HG03520 (cell line): Measurements from ENCODE around the gene SPRED3.
"Not testable (repeated sequence)": the region's sequence is repeated elsewhere in the genome, so short reads cannot be mapped to it uniquely, and the experiment has no call there.

Experiments
- ATAC-seq: cut with Tn5 transposase; IDR thresholded peaks from one replicate; pipeline ENCODE4 v1.9.1; 2021; ENCODE audit warnings: mild to moderate bottlenecking, moderate library complexity; ENCODE audit not compliant: unreplicated experiment

Gene SPRED3

DNA sequence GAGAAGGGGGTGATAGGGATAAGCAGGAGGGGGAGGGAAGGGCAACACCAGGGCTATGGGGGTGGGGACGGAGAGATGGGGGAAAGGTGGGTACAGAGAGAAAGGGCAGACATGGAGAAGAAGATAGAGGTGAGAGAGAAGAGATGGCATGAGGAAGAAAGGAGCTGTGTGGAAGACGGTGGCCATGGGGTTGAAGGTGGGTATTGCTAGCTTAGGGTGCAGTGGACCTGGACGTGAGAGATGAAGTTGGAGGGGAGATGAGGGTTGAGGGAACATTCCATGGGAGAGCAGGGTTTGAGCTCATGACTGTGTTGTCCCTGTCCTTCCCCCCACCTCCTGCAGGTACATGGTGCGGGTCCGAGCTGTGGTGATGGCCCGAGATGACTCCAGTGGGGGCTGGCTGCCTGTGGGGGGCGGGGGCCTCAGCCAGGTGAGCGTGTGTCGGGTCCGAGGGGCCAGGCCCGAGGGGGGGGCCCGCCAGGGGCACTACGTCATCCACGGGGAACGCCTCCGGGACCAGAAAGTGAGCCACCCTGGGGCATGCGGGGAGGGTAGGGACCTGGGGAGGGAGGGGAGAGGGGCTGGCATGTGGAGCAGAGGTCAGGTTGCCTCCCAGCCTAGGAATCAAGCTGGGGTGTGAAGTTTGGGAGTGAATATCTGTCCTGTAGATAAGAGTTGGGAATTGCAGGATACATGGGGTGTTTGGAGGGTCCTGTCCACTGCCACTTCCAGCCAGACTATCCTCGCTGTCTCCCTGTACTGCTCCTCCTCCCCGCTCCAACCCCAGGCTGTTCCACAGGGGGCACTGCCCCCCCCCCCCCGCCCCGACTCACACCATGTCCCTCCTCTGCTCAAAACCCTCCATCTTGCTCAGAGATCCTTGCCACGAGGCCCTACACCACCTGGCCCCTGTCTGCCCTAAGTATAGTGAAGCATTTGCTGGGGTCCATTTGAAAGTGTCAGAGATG lies 1.7 kb downstream of the SPRED3 start:
- no peak for ATAC-seq

DNA sequence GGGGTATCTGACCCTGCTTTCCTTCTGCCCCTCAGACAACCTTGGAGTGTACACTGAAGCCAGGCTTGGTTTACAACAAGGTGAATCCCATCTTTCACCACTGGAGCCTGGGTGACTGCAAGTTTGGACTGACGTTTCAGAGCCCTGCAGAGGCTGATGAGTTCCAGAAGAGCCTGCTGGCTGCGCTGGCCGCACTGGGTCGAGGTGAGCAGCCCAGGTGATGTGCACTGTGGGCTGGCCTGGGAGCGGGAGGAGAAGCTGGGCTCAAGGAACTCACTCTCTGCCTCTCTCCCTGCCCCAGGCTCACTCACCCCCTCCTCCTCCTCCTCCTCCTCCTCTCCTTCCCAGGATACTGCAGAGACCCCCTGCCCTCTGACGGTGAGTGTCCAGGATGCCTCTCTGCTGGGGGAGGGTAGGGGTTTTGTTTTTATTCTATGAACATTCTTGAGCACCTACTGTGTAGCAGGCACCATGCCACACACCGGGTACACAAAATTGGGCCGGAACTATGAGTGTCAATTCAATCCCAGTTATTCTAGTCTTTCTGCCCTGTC lies 3.5 kb downstream of the SPRED3 start:
- ATAC-seq, result no peak

DNA sequence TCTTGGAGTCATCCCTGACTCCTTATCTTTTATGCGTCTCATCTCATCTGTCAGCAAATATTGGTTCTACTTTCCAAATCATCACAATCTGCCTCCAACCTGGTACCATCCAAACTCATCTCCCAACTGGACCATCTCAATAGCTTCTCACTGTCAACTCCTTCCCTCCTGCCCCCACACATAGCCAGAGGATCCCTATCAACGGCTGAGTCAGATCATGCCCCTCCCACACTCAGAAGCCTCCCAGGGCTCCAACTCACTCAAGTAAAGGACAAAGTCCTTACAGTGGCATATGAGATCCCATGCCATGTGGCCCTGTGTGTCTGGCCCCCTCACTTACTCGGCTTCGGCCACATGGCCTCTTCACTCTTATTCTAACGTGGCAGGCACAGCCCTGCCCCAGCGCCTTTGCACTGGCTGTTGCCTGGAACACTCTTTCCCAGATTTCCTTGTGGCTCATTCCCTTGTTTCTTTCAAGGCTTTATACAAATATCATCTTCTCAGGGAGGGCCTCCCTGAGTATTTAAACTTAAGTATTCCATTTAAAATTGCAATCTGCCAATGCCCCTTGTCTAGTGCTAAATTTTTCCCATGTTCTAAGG lies 4.3 kb downstream of the SPRED3 start:
- no peak for ATAC-seq

DNA sequence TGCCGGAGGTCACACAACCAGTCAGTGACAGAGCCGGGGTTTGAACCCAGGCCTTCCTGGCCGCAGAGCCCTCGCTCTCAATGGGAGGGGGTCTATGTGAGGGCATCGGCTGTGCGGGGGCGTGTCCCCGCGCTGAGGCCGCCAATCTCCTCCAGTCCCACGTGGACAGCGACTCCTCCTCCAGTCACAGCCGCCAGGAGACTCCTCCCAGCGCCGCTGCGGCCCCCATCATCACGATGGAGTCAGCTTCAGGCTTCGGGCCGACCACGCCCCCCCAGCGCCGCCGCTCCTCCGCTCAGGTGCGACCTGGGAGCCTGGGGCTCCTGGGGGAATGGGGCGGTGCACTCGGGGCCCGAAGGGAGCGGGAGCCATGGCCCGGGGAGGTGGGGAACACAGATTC lies 6.0 kb downstream of the SPRED3 start:
- ATAC-seq, result no peak

DNA sequence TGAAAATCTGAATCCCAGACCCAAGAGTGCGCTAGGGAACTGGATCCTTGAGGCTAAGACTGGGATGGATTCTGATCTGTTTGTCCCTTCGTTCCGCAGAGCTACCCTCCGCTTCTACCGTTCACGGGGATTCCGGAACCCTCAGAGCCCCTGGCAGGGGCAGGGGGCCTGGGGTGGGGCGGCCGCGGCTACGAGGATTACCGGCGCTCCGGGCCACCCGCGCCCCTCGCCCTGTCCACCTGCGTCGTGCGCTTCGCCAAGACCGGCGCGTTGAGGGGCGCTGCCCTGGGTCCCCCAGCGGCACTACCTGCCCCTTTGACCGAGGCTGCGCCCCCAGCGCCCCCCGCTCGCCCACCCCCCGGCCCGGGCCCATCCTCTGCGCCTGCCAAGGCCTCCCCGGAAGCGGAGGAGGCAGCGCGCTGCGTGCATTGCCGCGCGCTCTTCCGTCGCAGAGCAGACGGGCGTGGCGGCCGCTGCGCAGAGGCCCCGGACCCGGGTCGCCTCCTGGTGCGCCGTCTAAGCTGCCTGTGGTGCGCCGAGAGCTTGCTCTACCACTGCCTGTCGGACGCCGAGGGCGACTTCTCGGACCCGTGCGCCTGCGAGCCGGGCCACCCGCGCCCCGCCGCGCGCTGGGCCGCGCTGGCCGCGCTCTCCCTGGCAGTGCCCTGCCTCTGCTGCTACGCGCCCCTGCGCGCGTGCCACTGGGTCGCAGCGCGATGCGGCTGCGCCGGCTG lies 7.1 kb downstream of the SPRED3 start:
- no peak for ATAC-seq

DNA sequence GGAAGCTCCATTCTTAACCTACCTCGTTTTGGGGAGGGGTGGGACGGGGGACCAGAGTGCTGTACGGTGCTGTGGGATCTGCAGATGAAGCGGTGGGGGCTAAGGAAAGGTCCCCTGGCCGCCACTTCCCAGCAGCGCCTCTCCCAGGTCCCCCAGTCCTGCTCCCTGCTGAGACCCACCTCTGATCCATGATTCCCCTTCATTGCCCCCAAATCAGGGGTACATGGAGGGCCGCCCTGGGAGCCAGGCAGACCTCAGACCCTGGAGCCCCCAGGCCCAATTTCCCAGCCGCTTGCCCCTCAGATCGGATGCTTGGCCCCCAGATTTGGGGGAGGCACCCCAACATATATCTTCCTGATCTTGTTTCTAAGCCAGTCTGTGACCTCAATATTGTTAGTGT lies 10.6 kb downstream of the SPRED3 start:
- ATAC-seq, result no peak

DNA sequence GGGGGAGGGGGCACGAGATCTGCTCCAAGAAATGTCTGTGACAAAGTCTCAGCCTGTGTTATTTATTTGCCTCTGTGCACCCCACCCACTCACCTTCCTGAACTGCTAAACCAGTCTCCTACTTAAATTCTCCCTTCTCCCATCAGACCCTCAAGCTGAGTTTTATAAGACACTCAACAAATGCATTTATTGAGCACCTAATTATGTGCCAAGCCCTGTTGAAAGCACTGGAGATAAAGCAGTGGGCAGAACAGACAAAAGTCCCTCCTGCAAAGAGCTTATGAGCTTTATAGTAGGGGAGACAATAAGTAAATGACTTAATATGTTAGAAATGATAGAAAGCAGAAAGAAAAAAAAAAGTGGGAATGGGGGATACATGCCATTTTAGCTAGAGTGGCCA lies 11.0 kb downstream of the SPRED3 start:
- ATAC-seq, result no peak

DNA sequence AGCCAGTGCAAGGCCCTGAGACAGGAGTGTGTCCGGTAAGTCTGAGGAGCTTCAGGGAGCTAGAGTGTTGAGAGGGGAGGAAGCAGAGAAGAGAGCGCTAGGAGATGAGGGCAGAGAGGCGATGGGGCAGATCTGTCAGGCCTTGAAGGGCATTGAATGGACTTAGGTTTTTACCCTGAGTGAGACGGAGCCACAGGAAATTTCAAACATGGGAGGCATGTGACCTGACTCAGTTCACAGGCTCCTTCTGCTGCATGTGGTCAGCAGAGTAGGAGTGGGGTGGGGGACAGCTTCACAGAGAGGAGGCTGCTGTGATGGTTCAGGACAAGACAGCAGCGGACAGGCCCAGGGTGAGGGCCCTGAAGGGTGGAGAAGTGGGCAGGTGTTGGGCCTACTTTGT lies 11.9 kb downstream of the SPRED3 start:
- no peak for ATAC-seq

DNA sequence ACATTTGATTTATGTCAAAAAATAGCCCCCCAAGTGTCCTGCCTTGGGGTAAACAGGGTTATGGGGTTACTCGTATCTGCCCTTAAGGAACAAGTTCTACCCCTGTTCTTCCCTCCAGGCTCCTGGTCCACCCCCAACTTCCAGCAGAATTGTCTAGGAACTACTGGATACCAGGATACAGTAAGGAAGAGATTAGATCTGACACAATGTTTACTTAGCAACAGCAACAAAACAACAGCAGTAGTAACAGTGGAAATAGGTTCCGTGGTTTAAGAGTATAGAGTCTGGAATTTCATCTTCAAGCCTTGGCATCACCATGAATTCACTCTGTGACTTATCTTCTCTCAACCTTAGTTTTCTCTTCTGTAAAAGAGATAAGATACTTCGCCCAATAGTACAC lies 12.7 kb downstream of the SPRED3 start:
- ATAC-seq, result no peak

DNA sequence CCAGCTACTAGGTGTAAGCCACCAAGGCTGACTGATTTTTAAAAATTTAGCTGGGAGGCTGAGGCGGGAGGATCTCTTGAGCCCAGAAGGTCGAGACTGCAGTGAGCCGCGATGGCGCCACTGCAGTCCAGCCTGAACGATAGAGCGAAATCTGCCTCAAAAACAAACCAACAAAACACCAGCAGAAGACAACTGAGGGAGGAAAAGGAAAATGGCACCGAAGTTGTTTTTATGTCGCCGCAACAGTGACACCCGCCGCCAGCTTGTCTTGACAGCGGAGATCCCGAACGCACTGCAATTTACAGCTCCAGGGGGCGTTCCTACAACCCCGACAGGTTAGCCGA lies 14.1 kb downstream of the SPRED3 start:
- no peak for ATAC-seq

DNA sequence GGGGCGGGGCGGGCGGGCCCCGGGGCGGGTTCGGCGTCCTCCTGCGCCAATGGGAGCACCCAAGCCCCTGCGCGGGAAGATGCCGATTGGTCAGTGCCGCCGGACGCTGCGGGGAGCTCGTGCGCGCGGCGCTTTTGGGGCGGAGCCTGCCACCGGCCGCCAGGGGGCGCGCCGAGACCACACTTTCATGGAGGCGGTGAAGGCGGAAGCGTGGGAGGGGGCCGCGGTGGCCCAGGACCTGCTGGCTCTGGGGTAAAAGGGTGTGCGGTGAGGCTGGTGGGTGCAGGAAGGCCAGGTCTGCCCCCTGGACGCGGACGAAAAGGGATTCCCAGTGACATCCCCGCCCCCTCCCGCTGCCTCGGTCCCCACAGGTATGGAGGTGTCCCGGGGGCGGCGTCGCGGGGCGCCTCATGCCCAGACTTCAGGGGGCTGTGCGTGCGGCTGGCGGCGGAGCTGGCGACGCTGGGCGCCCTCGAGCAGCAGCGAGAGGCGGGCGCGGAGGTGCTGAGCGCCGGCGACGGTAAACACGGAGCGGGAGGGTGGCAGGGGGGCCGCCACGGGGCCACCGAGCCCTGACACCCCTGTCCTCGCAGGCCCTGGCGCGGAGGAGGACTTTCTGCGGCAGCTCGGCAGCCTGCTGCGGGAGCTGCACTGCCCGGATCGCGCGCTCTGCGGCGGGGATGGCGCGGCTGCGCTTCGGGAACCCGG lies 14.6 kb downstream of the SPRED3 start, which contains the start of gene FAM98C:
FAM98C (plus strand) TSS at position 127 of the 708 bp plus-strand sequence; CDS start at position 188, 61 bp downstream.
- peak; percentile 84 for ATAC-seq

DNA sequence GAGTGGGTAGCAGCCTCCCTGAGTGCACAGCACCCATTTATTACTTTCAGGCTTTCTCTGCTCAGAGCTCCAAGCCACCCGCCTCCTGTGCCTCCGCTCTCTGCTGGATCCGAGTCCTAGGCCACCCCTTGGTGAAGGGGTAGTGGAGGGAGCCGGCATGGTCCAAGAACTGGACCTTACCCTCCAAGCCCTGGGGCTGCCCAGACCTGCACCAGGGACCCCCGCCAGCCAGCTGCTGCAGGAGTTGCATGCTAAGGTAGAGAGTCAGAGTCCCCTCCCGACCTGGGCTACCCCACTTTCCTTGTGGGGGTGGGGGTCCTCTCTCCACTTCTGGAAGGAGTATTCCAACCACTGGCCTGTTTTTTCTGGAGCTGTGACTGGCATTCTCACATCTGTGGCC lies 16.4 kb downstream of the SPRED3 start:
- no peak for ATAC-seq

DNA sequence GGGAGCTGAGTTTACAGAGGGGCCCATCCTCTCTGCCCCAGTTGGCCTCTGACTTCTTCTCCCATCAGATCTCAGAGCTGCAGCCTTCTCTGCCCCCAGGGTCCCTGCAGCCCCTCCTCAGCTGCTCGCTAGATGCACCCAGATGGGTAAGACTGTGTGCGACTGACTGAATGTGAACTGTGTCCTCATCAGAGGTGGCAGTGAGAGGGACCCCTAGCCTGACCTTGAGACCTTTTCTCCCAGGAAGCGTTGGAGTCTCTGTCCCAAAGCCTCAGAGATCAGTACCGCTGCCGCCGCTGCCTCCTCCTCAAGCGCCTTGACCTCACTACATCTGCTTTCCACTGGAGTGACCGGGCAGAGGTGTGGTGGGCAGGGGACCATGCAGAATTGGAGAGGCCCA lies 16.8 kb downstream of the SPRED3 start:
- ATAC-seq, result no peak

DNA sequence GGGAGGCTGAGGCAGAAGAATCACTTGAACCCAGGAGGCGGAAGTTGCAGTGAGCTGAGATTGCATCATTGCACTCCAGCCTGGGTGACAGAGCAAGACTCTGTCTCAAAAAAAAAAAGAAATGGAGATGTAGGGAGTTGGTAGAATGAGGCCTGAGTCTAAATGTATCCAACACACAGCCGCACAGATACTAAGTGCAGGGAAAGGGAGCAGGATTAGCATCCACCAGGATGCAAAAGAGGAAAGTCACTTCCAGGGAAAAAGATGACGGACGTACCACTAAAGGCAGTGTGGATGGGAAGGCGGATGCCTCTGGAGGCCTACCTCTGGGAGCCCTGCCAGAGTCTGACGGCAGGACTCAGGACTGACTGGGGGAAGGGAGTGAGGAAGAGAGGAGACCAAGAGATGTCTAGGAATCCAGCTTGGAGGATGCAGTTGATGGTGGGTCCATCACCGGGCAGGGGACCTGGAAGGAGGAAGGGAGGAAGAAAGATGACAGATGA lies 21.2 kb downstream of the SPRED3 start:
- ATAC-seq, result no peak

DNA sequence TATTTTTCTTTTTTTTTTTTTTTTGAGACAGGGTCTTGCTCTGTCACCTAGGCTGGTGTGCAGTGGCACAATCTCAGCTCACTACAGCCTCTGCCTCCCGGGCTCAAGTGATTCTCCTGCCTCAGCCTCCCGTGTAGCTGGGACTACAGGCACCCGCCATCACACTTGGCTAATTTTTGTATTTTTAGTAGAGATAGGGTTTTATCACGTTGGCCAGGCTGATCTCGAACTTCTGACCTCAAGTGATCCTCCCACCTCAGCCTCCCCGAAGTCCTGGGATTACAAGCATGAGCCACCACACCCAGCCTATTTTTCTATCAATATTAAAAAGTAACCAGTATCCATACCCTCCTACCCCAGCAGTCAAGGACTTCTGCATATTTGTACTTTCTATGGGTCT lies 21.9 kb downstream of the SPRED3 start:
- not testable (repeated sequence) for ATAC-seq

DNA sequence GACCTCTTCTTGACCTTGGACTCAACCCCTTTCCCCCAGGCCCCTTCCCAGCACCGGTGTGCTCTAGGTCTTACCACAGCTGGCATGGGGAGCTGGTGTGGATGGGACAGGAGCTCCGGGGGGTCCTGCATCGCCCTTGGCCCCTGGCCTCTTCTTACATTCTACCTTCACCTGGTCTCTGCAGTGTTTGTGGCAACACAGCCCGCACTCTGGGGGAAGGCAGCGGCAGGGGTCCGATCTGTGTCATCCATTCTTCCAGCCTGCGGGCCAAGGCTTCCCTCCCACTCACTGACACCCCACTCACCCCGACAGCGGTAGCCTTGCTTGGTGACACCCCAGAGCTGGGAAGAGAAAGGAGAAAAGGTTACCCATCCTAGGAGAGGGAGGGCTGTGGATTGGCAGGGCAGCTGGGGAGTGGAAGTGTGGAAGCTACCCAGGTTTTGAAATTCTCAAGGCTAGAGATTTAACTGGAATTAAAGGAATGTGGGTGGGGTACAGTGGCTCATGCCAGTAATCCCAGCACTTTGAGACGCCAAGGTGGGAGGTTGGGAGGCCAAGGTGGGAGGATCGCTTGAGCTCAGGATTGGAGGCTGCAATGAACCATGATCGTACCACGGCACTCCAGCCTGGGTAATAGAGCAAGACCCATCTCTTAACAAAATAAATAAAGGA lies 22.7 kb downstream of the SPRED3 start:
- ATAC-seq, result no peak

DNA sequence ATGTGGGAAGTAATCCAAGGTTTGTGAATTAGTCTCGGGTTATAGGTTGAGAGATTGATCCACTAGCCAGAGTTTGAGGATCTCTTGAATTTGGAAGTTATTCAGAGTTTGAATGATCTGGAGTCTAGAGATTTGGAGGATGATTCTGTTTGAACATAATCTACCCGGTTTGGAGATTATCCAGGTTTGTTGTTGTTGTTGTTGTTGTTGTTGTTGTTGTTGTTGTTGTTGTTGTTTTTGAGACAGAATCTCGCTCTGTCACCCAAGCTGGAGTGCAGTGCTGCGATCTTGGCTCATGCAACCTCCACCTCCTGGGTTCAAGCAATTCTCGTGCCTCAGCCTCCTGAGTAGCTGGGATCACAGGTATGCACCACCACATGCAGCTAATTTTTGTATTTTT lies 23.4 kb downstream of the SPRED3 start:
- not testable (repeated sequence) for ATAC-seq

DNA sequence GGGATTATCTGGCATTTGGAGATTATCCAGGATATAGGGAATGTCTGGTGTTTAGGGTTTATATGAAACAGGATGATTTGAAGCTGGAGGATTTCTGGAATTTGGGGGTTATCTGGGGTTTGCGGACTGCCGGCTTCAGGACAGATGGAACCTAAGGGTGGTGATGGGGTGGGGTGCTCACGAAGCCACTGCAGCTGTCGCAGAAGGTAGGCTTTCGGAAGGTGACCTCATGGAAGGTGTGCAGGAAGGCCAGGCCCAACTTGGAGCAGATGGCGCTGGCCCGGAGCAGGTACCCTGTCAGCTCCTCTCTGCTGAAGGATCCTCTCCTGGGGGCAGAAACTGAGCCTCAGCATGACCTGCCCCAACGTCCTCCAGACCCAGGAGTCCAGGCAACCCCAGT lies 24.0 kb downstream of the SPRED3 start:
- no peak for ATAC-seq

DNA sequence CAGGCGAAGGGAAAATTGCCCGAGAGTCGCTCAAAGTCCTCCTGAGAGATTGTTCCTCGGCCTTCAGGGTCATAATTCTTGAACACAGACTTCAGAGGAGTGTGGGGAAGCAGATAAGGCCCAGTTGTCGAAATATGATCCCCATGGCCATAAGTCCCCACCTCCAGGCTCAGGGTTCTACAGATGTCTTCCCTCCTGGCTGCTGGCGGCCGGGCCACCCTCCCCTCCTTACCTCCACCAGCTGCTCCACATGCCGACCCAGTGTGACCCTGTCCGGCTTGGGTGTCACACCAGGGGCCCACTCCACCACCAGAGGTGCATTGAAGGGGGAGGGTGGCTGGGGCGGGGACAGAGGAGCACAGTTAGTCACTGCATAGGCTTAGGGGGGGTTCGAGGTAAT lies 24.5 kb downstream of the SPRED3 start:
- ATAC-seq, result no peak

DNA sequence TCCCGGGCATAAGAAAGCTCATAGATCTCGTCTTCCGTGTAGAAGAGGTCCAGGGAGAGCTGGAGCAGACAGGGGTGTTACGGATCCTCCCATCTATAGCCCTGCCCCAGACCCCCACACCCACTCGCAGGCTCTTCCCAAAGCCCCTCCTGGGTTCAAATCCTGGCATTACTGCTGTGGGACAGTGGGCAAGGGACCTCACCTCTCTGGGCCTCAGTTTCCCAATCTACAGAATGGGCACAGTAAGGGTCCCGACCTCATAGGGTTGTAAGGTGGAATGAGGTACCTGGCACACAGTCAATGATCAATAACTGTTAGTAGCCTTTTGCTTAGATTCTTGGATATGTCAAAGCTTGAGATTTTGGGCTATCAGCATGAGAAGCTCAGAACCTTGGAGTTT lies 24.9 kb downstream of the SPRED3 start:
- ATAC-seq, result no peak
